ENCODE measurements around the gene SCUBE2. TPM values are rescaled to one million over a fixed set of nuclear protein-coding genes. Genes with fewer than 3 reads are reported as not detected.
A peak's percentile ranks its signal among the peaks of the same experiment; 100 is the strongest.

The SCUBE2 gene
- total RNA-seq, 4 donors from 2014 or later, result 0.24 to 3.6 (median 2.3) TPM

DNA sequence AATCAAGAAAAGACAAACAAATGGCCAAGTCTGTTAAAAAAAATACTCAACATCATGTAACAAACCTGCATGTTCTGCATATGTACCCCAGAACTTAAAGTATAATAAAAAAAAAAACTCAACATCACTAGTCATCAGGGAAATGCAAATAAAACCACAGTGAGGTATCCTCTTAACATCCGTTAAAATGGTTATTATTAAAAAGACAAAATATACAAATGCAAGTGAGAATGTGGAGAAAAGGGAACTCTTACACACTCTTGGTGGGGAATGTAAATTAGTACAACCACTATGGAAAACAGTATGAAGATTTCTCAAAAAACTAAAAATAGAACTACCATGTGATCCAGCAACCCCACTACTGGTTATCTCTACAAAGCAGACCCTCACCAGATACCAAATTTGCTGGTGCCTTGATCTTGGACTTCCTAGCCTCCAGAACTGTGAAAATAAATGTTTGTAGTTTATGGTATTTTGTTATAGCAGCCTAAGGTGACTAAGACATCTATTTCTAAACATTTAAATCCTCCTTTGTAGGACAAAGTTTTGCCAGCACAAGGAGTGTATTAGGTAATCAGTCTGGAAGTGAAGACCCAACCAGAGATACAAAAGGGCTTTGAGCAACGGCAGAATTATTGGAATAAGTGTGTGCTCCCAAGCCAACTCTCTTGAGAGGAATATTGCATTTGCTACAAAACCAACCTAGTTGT lies 32.4 kb upstream of the SCUBE2 start:
- Histone ChIP-seq H3K4me3 (no peak overlapping the region), H3K4me1 (no peaks in the 10 kb centered on the region), H3K27me3 (no peaks in the 10 kb centered on the region), H3K36me3 (no peaks in the 10 kb centered on the region), H3K9me3 (no peaks in the 10 kb centered on the region), H3K27ac (no peak overlapping the region)
- intact Hi-C loops (cut with DNase I; ENCODE audit: low total_unique reads), result no loop called here
- DNase-seq (no peak), ATAC-seq (no peak)
- in situ Hi-C loops (cut with MboI; ENCODE audit: low sequenced_read_pairs in 4 of 4), result no loop called here
- TF ChIP-seq POLR2A (IDR thresholded peaks at IDR 0.05) (no peak), CTCF (IDR thresholded peaks at IDR 0.05 in 4 of 5, conservative IDR thresholded peaks at IDR 0.05 in 1 of 5) (no peak)

DNA sequence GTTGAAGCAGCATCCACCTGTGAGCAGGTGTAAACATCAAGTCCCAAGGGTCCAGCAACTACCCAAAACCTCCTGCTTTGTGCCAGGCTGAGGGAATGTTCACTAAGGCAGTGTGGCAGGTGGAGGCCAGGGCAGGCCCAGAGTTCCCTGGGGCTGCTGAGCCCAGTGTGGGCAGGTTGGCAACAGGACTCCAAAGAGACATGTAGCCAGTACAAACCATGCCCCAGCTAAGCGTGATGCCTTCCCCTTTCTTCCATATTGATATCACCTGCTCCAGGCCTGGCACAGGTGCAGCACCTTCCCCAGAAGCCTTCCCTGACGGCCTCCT lies 30.0 kb upstream of the SCUBE2 start:
- H3K36me3 ChIP-seq, result no peaks in the 10 kb centered on the region
- no peak overlapping the region for H3K4me3 ChIP-seq
- H3K27me3 ChIP-seq, result no peaks in the 10 kb centered on the region
- TF ChIP-seq CTCF (IDR thresholded peaks at IDR 0.05 in 4 of 5, conservative IDR thresholded peaks at IDR 0.05 in 1 of 5), result no peak
- TF ChIP-seq POLR2A (IDR thresholded peaks at IDR 0.05), result no peak
- no peaks in the 10 kb centered on the region for H3K4me1 ChIP-seq
- ATAC-seq (no peak), DNase-seq (no peak)
- intact Hi-C loops (cut with DNase I; ENCODE audit: low total_unique reads) (no loop called here), in situ Hi-C loops (cut with MboI; ENCODE audit: low sequenced_read_pairs in 4 of 4) (no loop called here)
- no peaks in the 10 kb centered on the region for H3K9me3 ChIP-seq
- H3K27ac ChIP-seq, result no peak overlapping the region

DNA sequence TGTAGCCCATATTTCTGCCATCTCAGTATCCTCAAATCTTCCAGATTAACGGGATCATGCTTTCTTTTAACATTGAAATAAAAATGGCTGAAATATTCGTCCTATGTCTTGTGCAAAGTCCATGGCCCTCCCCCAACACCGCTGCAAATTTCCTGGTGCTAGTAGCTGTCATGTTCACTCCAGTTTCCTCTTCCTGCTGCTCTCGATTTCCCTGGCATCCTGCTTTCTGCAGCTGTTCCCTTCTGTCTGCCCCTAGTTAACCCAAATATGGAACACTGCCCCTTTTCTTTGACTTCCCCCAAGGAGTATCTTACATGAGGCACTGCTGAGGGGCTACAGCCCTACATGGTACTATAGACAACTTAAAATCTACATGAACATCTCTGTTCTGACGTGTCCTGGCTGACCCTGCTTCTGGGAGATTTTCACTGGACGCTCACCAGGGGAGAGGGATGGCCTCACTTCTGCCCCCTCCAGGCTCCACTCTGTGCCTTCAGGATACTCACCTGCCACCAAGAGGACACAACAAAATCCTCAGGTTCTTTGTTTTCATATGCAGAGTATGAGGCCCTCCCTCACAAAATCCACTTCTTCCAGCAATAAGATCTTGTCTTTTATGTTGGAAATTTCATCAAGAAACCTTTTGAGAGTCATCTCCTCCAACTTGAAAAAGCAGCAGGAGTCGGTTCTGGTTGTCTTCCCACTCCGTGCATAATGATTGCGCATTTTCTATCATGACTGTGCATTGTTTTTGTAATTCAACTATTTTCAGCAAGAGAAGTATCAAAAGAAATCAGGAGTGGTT lies 29.5 kb upstream of the SCUBE2 start:
- Histone ChIP-seq H3K9me3 (no peaks in the 10 kb centered on the region), H3K36me3 (no peaks in the 10 kb centered on the region), H3K4me3 (no peak overlapping the region), H3K4me1 (no peaks in the 10 kb centered on the region), H3K27me3 (no peaks in the 10 kb centered on the region), H3K27ac (no peak overlapping the region)
- no peak for TF ChIP-seq CTCF (IDR thresholded peaks at IDR 0.05 in 4 of 5, conservative IDR thresholded peaks at IDR 0.05 in 1 of 5)
- no peak for TF ChIP-seq POLR2A (IDR thresholded peaks at IDR 0.05)
- DNase-seq (no peak), ATAC-seq (no peak)
- intact Hi-C loops (cut with DNase I; ENCODE audit: low total_unique reads), result no loop called here
- in situ Hi-C loops (cut with MboI; ENCODE audit: low sequenced_read_pairs in 4 of 4), result no loop called here

DNA sequence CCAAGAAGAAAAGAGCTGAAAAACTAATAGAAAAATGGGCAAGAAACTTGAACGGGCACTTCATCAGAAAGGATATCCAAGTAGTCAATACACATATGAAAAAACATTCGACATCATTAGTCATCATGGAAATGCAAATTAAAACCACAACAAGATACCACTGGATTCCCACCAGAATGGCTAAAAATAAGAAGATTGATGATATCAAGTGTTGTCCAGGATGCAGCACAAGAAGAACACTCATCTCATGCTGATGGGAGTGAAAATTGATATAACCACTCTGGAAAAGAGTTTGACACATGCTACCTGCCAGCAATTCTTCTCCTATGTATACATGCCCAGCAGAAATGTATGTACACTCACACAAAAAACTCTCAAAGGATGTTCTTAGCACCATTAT lies 26.9 kb upstream of the SCUBE2 start:
- intact Hi-C loops (cut with DNase I; ENCODE audit: low total_unique reads) (no loop called here), in situ Hi-C loops (cut with MboI; ENCODE audit: low sequenced_read_pairs in 4 of 4) (no loop called here)
- Histone ChIP-seq H3K4me3 (no peak overlapping the region), H3K36me3 (no peaks in the 10 kb centered on the region), H3K9me3 (no peaks in the 10 kb centered on the region), H3K4me1 (no peaks in the 10 kb centered on the region), H3K27me3 (no peaks in the 10 kb centered on the region), H3K27ac (no peak overlapping the region)
- ATAC-seq (peak in 1 of 2 donors; percentile 58), DNase-seq (no peak)
- TF ChIP-seq POLR2A (IDR thresholded peaks at IDR 0.05), result no peak
- TF ChIP-seq CTCF (IDR thresholded peaks at IDR 0.05 in 4 of 5, conservative IDR thresholded peaks at IDR 0.05 in 1 of 5), result no peak
